Measurements from ENCODE around the gene TAOK1. TPM values are rescaled to one million over a fixed set of nuclear protein-coding genes. Genes with fewer than 3 reads are reported as not detected.

TAOK1 gene
- total and polyA plus RNA-seq, 2 donors (not counting 1 experiment from before 2014, with no cell fraction given): 9.8 to 80.7 TPM

GRCh38 chr17:29357232-29357631 is 32.9 kb upstream of the TAOK1 start:
- no peak overlapping the region for H3K4me3 ChIP-seq (ENCODE audit: control extremely low read depth in 1 of 5, extremely low read depth in 1 of 5, insufficient read depth in 1 of 5, low read depth in 2 of 5, low read length in 4 of 5)
- TF ChIP-seq EZH2 (IDR thresholded peaks at IDR 0.05; ENCODE audit: borderline replicate concordance, insufficient read depth, low read depth, low read length, poor library complexity, severe bottlenecking) (no peak), CTCF (IDR thresholded peaks at IDR 0.05) (no peak)
- ChIA-PET CTCF (no interaction called here), POLR2A (no interaction called here)
- no peak for ATAC-seq (ENCODE audit: low read depth)
- H3K27ac Mint-ChIP-seq: no peak overlapping the region
- H3K4me1 Mint-ChIP-seq: peaks cover 2% of the 10 kb centered on the region
- no peaks in the 10 kb centered on the region for H3K9me3 Mint-ChIP-seq (ENCODE audit: insufficient read depth)
- no peaks in the 10 kb centered on the region for H4K20me1 ChIP-seq (ENCODE audit: control insufficient read depth, insufficient read depth, low read length, poor library complexity, severe bottlenecking)
- H3K36me3 ChIP-seq (replicated peaks in 1 of 2; ENCODE audit: control extremely low read depth in 1 of 2, control insufficient read depth in 1 of 2, extremely low read depth in 1 of 2, insufficient read depth in 2 of 2, low read length in 1 of 2): no peaks in the 10 kb centered on the region
- H3K27me3 ChIP-seq (replicated peaks in 1 of 4; ENCODE audit: control extremely low read depth in 1 of 4, control insufficient read depth in 3 of 4, insufficient read depth in 4 of 4, low read length in 3 of 4): no peaks in the 10 kb centered on the region
- H3K79me2 ChIP-seq (ENCODE audit: control insufficient read depth, insufficient read depth, low read length): no peaks in the 10 kb centered on the region
- no peaks in the 10 kb centered on the region for H3K9me3 ChIP-seq (ENCODE audit: control extremely low read depth in 1 of 3, control insufficient read depth in 2 of 3, insufficient read depth in 1 of 3, low read length in 2 of 3)
- H3K27me3 Mint-ChIP-seq: peaks cover 3% of the 10 kb centered on the region
- no peak for DNase-seq
- no peak overlapping the region for H3K27ac ChIP-seq (ENCODE audit: low read length in 2 of 2)
- H3K4me3 Mint-ChIP-seq: no peak overlapping the region
- H3K9ac ChIP-seq (ENCODE audit: low read length): no peak overlapping the region
- H3K4me2 ChIP-seq (replicated peaks; ENCODE audit: low read depth, low read length, poor library complexity, severe bottlenecking): no peak overlapping the region
- WGBS (ENCODE audit: insufficient coverage): 100% methylated on average over 1 of the region's 2 CpGs
- intact Hi-C loops (cut with micrococcal nuclease): no loop called here
- no peak overlapping the region for H2AFZ ChIP-seq (ENCODE audit: insufficient read depth, low read depth, low read length, poor library complexity, severe bottlenecking)
- no peaks in the 10 kb centered on the region for H3K4me1 ChIP-seq (ENCODE audit: control insufficient read depth in 2 of 2, insufficient read depth in 2 of 2, low read length in 2 of 2)

- H2AFZ ChIP-seq (ENCODE audit: insufficient read depth, low read depth, low read length, poor library complexity, severe bottlenecking): no peak overlapping the region
- POLR2A ChIA-PET: no interaction called here
- no peaks in the 10 kb centered on the region for H3K4me1 ChIP-seq (ENCODE audit: control insufficient read depth in 2 of 2, insufficient read depth in 2 of 2, low read length in 2 of 2)
- intact Hi-C loops (cut with micrococcal nuclease): no loop called here
- H3K9me3 Mint-ChIP-seq (ENCODE audit: insufficient read depth): no peaks in the 10 kb centered on the region
- H3K4me2 ChIP-seq (replicated peaks; ENCODE audit: low read depth, low read length, poor library complexity, severe bottlenecking): no peak overlapping the region
- no peaks in the 10 kb centered on the region for H4K20me1 ChIP-seq (ENCODE audit: control insufficient read depth, insufficient read depth, low read length, poor library complexity, severe bottlenecking)
- ATAC-seq (ENCODE audit: low read depth) (no peak), DNase-seq (no peak)
- no peaks in the 10 kb centered on the region for H3K9me3 ChIP-seq (ENCODE audit: control extremely low read depth in 1 of 3, control insufficient read depth in 2 of 3, insufficient read depth in 1 of 3, low read length in 2 of 3)
- TF ChIP-seq CTCF (IDR thresholded peaks at IDR 0.05) (no peak), EZH2 (IDR thresholded peaks at IDR 0.05; ENCODE audit: borderline replicate concordance, insufficient read depth, low read depth, low read length, poor library complexity, severe bottlenecking) (no peak)
- H3K4me1 Mint-ChIP-seq: peaks cover 2% of the 10 kb centered on the region
- WGBS (ENCODE audit: insufficient coverage): no CpG with 5 or more reads among the region's 5 CpGs
- H3K27ac ChIP-seq (ENCODE audit: low read length in 2 of 2): no peak overlapping the region
- no peak overlapping the region for H3K9ac ChIP-seq (ENCODE audit: low read length)
- H3K27me3 Mint-ChIP-seq: peaks cover 3% of the 10 kb centered on the region
- no peaks in the 10 kb centered on the region for H3K79me2 ChIP-seq (ENCODE audit: control insufficient read depth, insufficient read depth, low read length)
- H3K36me3 ChIP-seq (replicated peaks in 1 of 2; ENCODE audit: control extremely low read depth in 1 of 2, control insufficient read depth in 1 of 2, extremely low read depth in 1 of 2, insufficient read depth in 2 of 2, low read length in 1 of 2): no peaks in the 10 kb centered on the region
- H3K27me3 ChIP-seq (replicated peaks in 1 of 4; ENCODE audit: control extremely low read depth in 1 of 4, control insufficient read depth in 3 of 4, insufficient read depth in 4 of 4, low read length in 3 of 4): no peaks in the 10 kb centered on the region
- H3K27ac Mint-ChIP-seq: no peak overlapping the region
- H3K4me3 Mint-ChIP-seq: no peak overlapping the region
- no peak overlapping the region for H3K4me3 ChIP-seq (ENCODE audit: control extremely low read depth in 1 of 5, extremely low read depth in 1 of 5, insufficient read depth in 1 of 5, low read depth in 2 of 5, low read length in 4 of 5)
- CTCF ChIA-PET: no interaction called here
These were observed 32.3 kb upstream of the TAOK1 start for GRCh38 chr17:29357821-29358232.

Measured in B cell (primary cell).